HG03565 (cell line): ENCODE data around the gene AHCYL1.
A peak's percentile ranks its signal among the peaks of the same experiment; 100 is the strongest.
"Not testable (repeated sequence)": the region's sequence is repeated elsewhere in the genome, so short reads cannot be mapped to it uniquely, and the experiment has no call there.

Source experiments
- ATAC-seq: cut with Tn5 transposase; IDR thresholded peaks from one replicate; pipeline ENCODE4 v1.9.1; 2021; ENCODE audit warnings: mild to moderate bottlenecking, moderate library complexity; ENCODE audit not compliant: unreplicated experiment

AHCYL1 gene

DNA sequence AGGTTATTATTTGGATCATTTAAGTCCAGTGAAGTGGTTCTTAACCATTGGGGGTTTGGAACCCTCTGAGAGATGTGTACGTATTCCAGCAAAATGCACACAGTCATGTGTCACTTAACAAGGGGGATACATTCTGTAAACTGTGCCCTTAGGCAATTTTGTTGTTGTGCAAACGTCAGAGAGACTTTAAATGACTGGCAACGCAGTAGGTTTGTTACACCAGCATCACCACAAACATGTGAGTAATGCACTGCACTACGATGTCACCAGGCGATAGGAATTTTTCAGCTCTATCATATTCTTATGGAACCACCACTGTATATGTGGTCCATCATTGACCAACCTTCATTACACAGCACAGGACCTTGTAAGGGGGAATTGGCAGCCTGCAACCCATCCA lies 11.9 kb downstream of the AHCYL1 start:
- no peak for ATAC-seq

DNA sequence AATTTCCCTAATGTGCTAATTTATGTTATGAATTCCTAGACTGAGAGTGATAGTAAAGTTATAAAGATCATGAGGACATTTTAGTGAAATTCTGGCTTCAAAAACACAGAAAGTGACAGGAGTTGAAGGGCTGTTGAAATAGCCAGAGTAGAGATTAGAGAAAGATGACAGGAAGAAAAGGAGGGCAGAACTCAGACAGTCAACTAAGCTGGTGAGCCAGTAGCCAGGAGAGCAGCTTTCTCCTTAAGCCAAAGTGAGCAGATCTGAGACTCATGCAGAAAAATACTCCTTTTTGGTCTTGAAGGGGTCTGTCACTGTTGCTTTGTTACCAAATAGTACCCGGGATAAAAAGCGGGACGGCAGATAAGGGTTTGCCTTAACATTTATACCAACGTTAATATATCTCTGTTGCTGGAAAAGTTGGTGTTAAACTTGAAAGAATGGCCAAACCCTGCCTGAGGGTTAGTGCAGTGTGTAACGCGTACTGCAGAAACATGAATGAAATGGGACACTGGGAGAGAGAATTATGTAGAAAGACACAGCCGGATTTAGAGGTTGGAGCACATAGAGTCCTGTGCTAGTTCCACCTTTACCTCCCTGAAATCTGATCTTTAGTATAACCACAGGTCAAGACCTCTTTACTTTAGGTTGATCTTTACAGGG lies 12.8 kb downstream of the AHCYL1 start:
- ATAC-seq: no peak

GRCh38 chr1:109997867-109998229 lies 13.3 kb downstream of the AHCYL1 start:
- no peak for ATAC-seq

DNA sequence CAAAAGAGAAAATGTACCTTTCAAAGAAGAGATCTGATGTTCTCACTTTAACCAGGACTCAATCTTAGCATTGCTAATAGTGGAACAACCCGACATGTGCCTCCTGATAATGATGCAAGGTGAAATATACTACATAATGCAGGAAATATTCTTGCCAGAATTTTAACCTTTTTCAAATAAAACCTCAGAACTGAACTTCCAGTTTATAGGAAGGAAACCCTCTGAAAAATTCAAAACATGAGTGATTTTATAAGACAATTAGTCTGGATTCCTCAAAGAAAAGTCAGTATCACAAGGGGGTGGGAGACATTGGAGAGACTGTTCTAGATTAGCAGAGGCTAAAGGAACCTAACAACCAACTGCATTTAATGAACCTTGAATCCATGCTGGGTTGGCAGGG lies 18.1 kb downstream of the AHCYL1 start:
- ATAC-seq: no peak

DNA sequence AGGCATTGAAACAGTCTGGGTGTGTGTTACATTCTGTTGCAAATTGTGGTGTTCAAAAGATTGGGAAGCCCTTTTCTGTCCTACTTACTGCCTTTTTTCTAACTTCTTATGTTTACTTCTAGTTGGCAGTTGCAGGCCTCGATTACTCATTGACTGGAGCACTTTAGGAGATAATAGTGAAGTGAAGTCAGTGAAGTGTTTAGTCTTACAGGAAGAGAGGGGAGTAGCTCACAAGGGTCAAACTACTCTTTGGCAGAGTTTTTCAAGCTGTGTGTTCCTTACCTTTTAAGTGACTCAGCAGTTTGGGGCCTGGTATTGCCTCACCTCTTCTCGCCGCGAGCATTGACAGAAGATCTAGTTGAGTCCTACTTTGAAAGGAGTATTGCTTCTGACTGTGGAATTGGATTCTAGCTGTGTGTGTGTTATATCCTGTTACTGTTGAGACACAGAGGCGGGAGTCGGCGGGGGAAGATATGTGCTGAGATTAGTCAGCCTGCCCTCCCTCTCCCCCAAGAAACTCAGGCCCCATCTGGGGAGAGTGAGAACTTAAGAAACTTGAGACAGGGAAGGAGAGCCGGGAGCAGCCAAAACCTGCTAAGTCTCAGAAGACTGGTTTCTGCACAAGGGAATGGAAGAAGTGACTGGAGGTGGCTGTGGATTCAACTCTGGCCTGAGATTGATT lies 19.3 kb downstream of the AHCYL1 start:
- ATAC-seq: peak; percentile 37

DNA sequence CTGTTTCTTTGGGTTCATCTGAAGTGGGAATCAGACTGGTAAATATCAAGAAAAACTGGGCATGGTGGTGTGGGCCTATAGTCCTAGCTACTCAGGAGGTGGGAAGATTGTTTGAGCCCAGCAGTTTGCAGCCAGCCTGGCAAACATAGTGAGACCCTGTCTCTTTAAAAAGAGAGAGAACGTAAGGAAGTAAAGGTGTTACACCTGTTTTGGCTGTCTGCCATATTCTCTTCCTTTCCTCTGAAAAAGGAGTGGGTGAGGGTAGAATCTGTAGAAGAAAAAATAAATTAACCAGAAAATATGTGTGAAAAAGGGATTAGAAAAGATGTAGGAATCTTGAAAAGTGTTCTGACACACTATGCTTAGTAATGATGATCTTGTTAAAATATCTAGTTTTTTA lies 20.0 kb downstream of the AHCYL1 start:
- ATAC-seq: no peak

DNA sequence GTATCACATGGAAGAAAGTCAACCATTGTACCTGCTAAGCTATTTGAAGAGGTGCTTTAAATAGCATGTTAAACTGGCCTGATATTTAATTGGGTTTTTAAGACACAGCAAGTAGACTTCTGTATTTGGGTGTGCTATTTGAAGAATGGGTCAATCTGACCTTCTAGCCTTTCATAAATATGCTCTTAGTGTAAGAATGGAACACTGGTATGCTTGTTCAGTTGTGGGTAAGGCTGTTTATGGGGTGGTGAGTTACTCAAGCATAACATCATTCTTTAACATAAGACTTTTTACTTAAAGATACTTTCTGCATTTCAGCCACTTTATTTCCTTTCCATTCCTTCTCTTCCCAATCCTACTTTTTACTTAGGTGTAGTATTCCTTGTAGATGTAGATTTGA lies 21.4 kb downstream of the AHCYL1 start:
- no peak for ATAC-seq

- ATAC-seq: no peak
These were observed 22.0 kb downstream of the AHCYL1 start for GRCh38 chr1:110006516-110006915.

DNA sequence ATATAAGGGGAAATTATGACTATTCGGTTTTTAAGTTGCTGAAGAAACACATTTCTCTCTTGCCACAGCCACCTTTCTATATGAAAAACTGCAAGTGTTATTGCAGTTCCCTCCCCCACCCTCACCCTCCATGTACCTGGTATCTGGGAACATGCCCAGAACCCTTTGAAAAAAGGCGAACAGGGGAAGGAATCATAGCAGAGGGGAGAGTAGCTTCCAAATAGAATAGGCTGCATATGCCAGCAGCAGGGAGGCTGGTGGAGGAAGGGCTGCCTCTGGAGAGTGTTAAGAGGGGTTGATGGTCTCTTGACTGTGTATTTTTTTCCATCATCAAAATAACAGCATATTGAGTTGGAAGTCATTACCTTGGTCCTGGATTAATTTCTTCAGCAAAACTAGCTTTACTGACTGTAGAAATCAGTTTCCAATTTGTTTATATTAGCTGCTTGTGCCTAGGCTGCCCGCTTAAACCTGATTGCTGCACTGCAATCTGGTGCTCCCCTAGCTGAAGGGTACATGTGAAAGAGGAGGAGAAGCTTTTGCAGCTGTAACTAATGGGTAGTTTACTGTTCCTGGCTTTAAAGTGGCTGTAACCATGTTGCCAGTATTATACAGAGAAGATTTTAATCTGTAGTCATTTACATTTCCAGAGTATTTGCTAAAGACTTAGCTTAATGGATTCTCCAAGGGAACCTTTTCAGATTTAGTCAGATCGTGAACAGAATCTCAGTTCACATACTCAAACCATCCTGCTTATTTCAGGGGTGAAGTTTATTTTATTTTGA lies 22.7 kb downstream of the AHCYL1 start:
- no peak for ATAC-seq

DNA sequence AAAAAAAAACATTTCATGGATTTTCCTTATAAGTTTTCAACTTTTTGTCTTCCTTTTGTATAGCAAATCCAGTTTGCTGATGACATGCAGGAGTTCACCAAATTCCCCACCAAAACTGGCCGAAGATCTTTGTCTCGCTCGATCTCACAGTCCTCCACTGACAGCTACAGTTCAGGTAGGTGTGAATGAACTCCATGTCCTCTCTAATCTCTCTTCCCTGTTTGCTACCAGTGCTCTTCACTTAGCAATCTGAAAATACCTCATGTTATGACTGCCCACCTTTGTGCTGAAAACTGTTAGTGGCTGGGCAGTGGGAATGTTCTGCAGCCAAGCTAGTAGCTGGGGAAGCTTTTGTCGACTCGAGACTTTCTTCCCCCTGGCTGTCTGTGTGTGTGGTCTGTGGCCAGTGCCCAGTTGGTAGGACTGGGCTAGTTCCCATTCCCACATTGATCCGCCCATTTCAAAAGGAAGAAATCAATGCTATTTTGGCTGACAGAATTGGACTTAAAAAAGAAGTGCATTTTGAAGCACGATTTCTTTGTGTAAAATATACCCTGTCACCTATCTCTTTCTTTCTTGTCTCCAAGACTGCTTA lies 24.5 kb downstream of the AHCYL1 start:
- no peak for ATAC-seq

DNA sequence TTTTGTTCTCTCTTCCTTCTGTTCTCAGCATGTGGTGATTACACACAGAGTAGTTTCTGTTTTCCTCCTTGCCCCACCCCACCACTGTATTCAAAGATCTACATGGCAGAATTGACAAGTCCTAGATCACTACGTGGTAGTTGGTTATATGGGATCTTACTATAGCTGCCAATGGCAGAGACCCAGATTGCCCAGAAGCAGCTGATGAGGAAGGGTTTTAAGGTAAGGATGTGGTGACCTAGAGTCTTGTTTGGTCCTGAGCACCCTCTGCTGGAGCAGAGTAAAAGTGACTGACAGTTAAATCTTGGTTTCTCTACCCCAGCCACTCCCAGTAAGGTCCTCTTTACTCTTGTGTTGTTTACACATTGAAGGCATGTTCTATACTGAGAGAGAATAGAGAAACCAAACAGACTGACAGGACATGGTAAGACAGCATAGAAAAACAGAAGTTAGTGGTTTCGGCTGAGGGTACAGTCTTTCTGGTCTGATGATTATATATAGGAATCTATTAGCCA lies 27.0 kb downstream of the AHCYL1 start:
- ATAC-seq: peak; percentile 93

DNA sequence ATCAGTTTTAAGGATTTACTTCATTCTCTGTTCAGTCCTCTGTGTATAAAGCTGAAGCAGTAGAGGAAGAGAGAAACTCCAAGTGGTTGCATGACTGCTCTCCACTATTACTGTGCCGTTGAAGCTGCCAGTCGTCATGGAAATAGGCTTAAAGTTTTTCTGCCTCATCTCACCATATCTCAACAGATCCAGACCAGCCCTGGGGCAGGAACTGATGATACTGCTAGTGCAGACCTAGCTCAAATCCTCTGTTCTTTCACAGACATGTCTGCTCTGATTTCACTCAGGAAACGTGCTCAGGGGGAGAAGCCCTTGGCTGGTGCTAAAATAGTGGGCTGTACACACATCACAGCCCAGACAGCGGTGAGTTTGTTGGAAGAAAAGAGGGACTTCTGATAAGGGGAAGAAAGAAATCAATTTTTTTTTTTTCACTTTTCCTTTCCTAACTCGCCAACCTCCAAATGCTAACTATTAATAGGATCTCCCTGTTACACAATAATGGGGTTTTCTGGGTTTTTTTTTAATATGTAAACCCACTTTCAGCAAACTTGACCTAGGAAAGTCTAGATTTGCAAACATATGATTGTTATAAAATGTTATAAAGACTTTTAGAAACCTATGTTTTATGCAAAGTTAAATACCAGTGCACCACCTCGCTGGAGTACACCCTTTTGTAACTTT lies 27.7 kb downstream of the AHCYL1 start:
- peak; percentile 38 for ATAC-seq

- no peak for ATAC-seq
These were observed 33.2 kb downstream of the AHCYL1 start for GRCh38 chr1:110017792-110018191.

GRCh38 chr1:110018396-110018795 lies 33.8 kb downstream of the AHCYL1 start:
- no peak for ATAC-seq

DNA sequence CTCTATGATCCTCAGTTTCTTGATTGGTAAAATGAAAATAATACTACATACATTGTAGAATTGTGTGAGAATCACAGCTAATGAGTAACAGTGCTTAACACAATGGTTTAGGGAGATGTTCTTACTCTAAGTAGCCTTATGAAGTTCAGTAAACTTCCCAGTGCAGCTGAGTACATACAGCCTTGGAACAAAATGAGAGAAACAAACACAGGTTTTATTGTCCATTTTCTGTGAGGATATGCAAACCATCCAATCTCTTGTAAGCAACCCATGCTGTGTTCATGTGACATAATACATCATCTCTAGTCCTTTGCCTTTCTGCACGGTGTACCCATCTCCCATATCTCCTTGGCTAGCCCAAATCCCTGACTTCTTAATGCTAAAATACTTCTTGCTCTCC lies 35.2 kb downstream of the AHCYL1 start:
- ATAC-seq: no peak

GRCh38 chr1:110021285-110021684 lies 36.7 kb downstream of the AHCYL1 start:
- no peak for ATAC-seq

DNA sequence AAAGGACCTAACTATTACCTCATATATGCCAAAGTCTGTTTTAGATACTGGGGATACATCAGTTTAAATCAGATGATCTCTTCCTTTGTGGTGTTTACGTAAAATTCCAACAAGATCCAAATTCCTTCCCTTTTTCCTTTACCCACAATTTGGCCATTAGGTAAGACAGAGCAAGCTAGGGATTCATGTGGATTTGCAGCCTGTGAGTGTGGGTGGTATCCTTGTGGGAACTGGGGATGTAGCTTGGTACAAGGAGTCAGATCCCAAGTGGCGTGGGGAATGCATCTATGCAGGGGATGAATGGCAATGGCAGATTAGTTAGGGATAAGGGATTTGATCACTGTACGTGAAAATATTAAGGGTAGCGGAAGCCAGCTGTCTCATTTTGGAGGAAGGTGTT lies 40.0 kb downstream of the AHCYL1 start:
- ATAC-seq: no peak

GRCh38 chr1:110030687-110031086 lies 46.1 kb downstream of the AHCYL1 start:
- not testable (repeated sequence) for ATAC-seq

- ATAC-seq: no peak
These were observed 47.8 kb downstream of the AHCYL1 start for GRCh38 chr1:110032327-110032726.

- ATAC-seq: no peak
These were observed 48.9 kb downstream of the AHCYL1 start for GRCh38 chr1:110033421-110033820.

- ATAC-seq: no peak
These were observed 49.5 kb downstream of the AHCYL1 start for GRCh38 chr1:110034040-110034450.
